ENCODE measurements around the gene PTDSS2.
"Not testable (repeated sequence)": the region's sequence is repeated elsewhere in the genome, so short reads cannot be mapped to it uniquely, and the experiment has no call there.

Gene PTDSS2

GRCh38 chr11:433641-434040 is 16.4 kb upstream of the PTDSS2 start:
- no peak for DNase-seq

- no peak for DNase-seq
These were observed 15.6 kb upstream of the PTDSS2 start for GRCh38 chr11:434496-434895.

DNA sequence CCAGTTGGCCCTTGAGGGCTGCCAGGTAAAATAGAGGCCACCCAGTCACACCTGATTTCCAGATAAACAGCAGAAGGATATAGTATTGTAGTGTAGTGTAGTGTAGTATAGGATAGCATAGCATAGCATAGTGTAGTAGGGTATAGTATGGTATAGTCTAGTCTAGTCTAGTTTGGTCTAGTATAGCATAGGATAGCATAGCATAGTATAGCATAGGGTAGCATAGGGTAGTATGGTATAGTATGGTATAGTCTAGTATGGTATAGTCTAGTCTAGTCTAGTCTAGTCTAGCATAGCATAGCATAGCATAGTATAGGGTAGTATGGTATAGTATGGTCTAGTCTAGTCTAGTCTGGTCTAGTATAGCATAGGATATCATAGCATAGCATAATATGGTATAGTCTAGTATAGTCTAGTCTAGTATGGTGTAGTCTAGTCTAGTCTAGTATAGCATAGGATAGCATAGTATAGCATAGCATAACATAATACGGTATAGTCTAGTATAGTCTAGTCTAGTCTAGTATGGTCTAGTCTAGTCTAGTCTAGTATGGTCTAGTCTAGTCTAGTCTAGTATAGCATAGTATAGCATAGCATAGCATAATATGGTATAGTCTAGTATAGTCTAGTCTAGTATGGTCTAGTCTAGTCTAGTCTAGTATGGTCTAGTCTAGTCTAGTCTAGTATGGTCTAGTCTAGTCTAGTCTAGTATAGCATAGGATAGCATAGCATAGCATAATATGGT is 14.9 kb upstream of the PTDSS2 start:
- not testable (repeated sequence) for DNase-seq

DNA sequence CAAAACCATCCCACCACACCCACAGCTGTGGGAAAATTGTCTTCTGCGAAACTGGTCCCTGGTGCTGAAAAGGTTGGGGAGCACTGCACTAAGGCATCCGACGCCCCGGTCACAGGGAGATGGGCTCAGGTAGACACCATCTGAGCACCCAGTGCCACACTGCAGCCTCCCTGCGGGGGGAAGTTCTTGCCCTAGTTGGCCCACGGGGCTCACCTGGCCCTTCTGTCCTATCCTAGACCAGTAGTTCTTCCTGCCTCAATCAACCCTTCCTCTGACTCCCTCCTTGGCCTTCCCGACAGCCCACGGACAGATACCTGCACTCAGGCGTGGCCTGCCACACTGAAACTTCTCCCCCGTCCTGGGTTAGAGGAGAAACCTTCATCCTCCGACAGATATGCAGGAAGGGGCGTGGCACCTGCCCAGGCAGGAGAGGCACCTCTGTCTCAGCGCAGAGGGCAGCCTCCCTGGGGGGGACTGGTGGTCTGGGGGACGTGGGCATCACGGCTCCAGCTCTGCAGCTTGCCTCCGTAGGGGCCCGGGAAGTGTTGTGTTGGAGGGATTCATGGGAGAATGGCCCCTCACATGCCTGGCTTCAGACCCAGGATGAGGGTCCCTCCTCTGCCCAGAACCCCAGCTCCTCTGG is 12.7 kb upstream of the PTDSS2 start:
- DNase-seq = no peak

DNA sequence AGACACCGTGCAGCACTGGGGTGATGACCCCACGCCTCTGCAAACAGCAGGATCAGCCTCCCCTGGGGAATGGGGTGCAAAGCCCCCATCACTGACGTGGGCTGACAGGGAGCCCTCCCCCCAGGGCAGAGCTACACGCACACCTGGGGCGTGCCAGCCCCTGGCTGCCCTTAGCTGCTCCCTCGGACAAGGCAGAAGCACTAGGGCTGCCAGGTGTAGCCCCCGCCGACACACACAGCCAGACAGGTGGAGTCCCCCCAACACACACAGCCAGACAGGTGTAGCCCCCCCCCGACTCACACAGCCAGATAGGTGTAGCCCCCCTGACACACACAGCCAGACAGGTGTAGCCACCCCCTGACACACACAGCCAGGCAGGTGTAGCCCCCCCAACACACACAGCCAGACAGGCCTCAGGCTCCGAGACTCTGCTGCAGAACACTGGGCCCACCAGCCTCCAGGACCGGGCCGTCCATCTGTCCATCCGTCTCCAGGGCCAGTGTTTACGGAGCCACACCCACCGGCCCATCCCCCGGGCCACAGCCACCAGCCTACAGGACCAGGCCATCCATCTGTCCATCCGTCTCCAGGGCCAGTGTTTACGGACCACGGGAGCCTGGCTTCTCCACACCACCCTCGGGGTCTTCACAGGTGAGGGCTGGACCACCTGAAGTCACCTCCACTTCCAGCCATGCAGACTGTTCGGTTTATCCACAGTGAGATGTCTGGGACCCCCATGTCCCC is 11.8 kb upstream of the PTDSS2 start:
- DNase-seq = no peak

- DNase-seq = no peak
These were observed 10.6 kb upstream of the PTDSS2 start for GRCh38 chr11:439315-440064.

- DNase-seq = no peak
These were observed 9.7 kb upstream of the PTDSS2 start for GRCh38 chr11:440065-441042.

DNA sequence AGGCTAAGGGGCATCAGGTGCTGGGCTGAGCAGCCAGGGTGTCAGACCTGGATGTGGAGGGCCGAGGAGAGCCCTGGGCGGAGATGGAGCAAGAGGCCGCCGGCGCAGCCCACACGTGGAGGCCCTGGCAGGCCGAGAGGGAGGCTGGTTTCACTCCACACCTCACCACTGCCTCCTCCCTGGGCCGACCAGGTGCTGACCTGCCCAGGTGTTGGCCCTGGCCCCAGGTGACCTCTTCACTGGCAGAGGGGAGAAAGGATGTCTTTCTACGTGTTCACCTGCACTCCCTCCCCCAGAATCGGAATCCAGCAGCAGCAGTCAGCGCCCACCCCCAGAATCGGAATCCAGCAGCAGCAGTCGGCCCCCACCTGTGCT is 9.0 kb upstream of the PTDSS2 start:
- no peak for DNase-seq

DNA sequence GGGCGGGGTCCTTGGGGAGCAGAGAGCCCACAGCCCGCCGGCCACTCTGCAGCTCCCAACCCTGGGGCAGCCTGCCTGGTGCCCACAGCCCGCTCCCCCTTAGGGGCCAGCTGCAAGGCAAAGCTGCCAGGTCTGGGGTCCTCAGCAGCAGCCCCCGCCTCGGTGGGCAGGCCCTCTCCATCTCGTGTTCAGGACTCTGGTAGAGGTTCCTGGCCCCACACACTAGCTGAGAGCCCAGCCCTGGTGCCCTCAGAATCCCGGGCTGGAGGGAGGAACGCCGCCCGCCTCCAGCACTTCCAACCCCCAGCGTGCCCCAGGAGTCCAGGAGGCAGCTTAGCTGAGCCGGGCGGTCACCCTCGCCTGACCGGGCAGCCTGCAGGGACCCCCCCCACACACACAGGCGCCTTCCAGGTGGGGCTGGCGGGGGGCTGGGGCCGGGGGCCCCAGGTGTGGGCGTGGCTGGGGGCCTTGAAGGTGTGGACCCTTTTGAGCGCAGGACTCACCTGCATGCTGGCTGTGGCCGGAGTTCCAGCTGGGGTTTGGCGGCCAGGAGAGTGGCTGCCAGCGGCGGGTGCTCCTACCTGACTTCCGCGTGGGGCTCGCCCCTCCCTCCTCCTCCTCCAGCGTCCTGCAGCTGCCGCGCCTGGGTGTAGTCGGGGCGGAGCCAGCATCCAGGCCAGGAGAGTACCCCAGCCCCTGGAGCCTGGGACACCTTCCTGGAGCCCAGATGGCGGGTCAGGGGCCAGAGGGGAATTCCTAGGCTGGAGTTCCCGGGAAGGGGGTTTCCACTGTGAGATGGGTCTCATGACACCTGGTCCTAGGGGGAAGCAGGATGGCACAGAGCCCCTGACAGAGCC is 8.4 kb upstream of the PTDSS2 start, which contains the start of gene ANO9:
Gene ANO9 (minus strand): TSS at position 594 of the 857 bp plus-strand sequence. CDS start 85 bp downstream, at position 509.
- peak; percentile 69 for DNase-seq

- DNase-seq = no peak
These were observed 7.4 kb upstream of the PTDSS2 start for GRCh38 chr11:442611-443081.

DNA sequence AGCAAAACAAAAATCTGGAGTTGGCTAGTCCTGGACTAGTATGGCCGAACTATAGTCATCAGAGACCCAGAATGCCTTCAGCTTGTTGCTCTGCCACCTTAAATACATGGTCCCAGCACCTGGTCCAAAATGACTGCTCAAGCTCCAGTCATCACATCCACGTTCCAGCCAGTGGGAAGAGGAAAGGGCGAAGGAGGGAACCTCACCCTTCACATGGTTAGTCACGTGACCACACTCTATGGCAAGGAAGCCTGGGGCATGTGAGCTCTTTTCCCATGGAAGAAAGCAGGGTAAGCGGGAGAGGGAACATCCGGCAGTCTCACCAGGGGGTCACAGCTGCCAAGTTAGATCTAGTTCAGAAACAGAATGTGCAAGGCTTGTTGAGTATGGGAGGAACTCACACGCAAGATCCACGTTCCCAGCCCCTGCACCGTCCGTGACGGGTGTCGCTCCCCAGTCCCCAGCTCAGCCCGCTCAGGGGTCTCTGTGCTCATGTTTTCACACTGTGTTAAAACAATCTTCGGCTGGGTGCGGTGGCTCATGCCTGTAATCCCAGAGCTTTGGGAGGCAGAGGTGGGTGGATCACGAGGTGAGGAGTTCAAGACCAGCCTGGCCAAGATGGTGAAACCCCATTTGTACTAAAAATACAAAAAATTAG is 6.4 kb upstream of the PTDSS2 start:
- no peak for DNase-seq

DNA sequence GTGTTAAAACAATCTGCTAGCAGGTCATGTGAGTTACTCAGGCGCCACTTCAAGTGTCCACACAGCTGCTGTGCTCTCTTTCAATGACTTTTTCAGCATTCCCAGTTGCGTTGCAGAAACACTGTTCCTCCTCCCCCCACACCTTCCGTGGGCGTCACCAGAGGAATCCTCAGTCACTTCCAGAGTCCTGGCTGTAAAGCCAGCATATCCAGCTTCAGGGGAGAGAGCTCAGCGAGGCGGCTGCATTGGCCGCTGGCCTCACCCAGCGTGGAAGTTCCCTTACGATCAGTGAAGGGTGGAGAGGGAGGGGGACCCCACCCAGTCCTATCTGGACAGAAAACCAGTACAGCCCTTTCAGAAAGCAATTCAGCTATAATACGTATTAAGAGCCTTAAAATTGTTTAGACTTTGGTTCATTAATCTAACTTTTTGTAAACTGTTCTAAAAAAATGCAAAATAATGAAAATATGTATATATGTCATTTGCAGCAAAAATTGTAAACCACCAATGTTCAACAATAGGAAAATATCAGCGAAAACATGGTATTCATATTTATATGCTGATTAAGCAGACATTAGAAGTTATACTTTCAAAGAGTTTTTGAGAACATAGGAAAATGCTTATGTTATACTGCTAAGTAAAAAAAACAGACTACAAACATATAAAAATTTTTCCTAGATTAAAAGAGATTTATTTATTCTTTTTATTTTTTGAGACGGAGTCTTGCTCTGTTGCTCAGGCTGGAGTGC is 5.5 kb upstream of the PTDSS2 start:
- DNase-seq = no peak

- no peak for DNase-seq
These were observed 4.1 kb upstream of the PTDSS2 start for GRCh38 chr11:445765-446588.

- DNase-seq = no peak
These were observed 3.2 kb upstream of the PTDSS2 start for GRCh38 chr11:446891-447290.

- DNase-seq = peak; percentile 98
These were observed 2.0 kb upstream of the PTDSS2 start for GRCh38 chr11:447923-448731.

GRCh38 chr11:450809-451451 is 851 bp downstream of the PTDSS2 start:
- DNase-seq = peak; percentile 77

GRCh38 chr11:451738-452137 is 1.7 kb downstream of the PTDSS2 start:
- DNase-seq = no peak
